Measurements from ENCODE around the gene HIC1.

The HIC1 gene

DNA sequence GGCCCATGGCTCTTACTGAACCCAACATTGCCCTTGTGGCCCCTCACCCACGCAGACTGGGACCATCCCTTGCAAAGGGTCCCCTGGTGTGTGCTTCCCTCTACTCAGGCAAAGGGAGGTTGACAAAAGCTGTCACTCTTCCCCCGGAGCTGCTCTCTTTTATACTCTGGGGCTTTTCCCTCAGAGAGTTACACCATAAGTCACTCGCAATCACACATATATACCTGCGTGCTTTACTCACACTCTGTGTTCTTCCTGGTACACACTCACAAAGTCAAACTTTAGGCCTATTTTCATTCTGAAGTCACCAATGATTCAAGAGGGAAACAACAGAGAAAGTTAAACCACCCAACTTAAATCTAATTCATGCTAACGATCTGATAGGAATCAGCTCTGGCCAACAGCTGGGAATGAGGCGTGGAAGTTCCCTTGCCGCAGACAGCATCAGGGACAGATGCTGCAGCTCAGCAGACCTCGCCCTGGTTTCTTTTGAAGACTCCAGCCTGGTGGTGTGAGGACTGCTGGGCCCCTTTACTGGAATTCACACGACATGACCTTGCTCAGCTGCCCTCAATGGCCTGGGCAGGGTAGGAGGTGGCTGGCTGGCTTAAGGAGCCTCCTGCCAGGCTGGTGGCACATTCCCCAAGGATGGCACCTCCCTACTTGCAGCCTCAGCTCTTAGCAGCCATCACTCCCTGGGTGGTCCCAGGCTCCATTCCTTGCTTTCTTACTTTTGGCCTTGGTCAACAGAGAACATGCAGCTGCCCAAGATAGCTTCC lies 27.3 kb downstream of the HIC1 start:
- DNase-seq = no peak

GRCh38 chr17:2083613-2084035 lies 28.7 kb downstream of the HIC1 start:
- DNase-seq = no peak

GRCh38 chr17:2084036-2084765 lies 29.3 kb downstream of the HIC1 start:
- no peak for DNase-seq

GRCh38 chr17:2084766-2085647 lies 30.1 kb downstream of the HIC1 start:
- DNase-seq = no peak

- no peak for DNase-seq
Observed at GRCh38 chr17:2085648-2085949, 30.7 kb downstream of the HIC1 start.

- DNase-seq = no peak
Observed at GRCh38 chr17:2086306-2086705, 31.4 kb downstream of the HIC1 start.

GRCh38 chr17:2087597-2088211 lies 32.8 kb downstream of the HIC1 start:
- no peak for DNase-seq

GRCh38 chr17:2089021-2089422 lies 34.1 kb downstream of the HIC1 start:
- no peak for DNase-seq

- DNase-seq = no peak
Observed at GRCh38 chr17:2090210-2090641, 35.3 kb downstream of the HIC1 start.

GRCh38 chr17:2090804-2091534 lies 36.1 kb downstream of the HIC1 start:
- DNase-seq = no peak

- no peak for DNase-seq
Observed at GRCh38 chr17:2092253-2092652, 37.4 kb downstream of the HIC1 start.

DNA sequence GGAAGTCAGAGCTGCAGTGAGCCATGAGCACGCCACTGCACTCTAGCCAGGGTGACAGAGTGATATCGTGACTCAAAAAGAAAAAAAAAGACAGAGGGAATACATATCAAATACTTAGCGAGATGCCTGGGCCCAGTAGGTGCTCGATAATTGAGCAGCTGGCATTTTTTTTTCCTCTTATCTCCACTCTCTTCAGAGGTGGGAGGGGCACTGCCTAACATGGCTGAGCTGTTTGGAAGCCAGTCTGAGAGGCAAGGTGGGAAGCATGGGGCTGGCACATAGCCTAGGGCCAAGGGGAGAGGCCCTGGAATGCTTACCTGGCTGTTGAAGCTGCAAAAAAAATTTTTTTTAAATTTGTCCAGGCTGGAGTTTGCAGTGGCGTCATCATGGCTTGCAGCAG lies 38.4 kb downstream of the HIC1 start:
- DNase-seq = no peak

- no peak for DNase-seq
Observed at GRCh38 chr17:2094891-2095535, 40.1 kb downstream of the HIC1 start.

DNA sequence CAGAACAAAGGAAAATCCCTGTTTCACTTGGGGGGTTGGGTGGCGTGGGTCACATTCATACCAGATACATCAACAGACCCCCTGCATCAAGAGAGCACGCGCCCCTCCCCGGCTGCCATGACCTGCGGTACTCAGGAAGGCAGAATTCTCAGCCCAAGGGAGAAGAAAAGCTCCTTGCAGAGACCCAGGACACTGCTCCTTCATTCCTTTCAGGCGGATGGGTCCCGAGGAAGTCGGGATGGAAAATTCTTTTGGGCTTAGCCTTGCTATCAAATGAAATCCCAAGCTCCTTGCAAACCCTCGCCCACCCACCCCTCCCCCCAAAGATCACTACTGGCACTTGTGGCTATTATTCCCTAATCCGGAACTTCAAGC lies 40.6 kb downstream of the HIC1 start:
- no peak for DNase-seq

- peak; percentile 8 for DNase-seq
Observed at GRCh38 chr17:2101448-2102257, 46.8 kb downstream of the HIC1 start.

GRCh38 chr17:2102931-2103809 lies 48.3 kb downstream of the HIC1 start:
- no peak for DNase-seq

GRCh38 chr17:2105663-2106062 lies 50.8 kb downstream of the HIC1 start:
- DNase-seq = no peak

GRCh38 chr17:2106308-2106955 lies 51.5 kb downstream of the HIC1 start:
- no peak for DNase-seq

DNA sequence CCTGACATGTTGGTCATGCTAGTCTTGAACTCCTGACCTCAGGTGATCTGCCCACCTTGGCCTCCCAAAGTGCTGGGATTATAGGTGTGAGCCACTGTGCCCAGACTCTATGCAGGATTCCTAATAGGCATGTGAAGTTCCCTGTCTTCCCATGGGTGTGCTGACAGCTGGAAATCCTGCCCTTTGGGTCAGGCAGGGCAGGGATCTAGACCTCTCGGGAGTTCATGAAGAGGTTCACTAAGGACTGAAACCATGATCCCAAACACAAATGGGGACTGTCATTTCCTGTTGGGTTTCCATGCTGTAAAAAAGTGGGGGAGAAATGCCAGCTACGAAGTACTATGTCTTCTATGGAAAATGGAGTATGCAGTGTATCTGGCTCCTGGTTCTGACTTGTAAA lies 52.1 kb downstream of the HIC1 start:
- DNase-seq = no peak
